VCaP (cell line): Measurements from ENCODE around the gene ZNF860.

ENCODE experiments used
- H3K27ac ChIP-seq: fragments of 450-650 bp; 2 replicates; pipeline ENCODE4 v1.5.1; 2017
- CTCF ChIP-seq: fragments of 450-650 bp; conservative IDR thresholded peaks from 2 replicates; pipeline ENCODE4 v1.5.1; 2017; ENCODE audit warnings: mild to moderate bottlenecking, moderate library complexity

Gene ZNF860

GRCh38 chr3:32022947-32023346 lies 41.4 kb downstream of the ZNF860 start:
- no peak for TF ChIP-seq CTCF
- no peak overlapping the region for H3K27ac ChIP-seq

GRCh38 chr3:32026593-32026992 lies 45.0 kb downstream of the ZNF860 start:
- no peak for TF ChIP-seq CTCF
- H3K27ac ChIP-seq: no peak overlapping the region

- no peak overlapping the region for H3K27ac ChIP-seq
- no peak for TF ChIP-seq CTCF
These were observed 56.4 kb downstream of the ZNF860 start for GRCh38 chr3:32037932-32038267.

- no peak for TF ChIP-seq CTCF
- no peak overlapping the region for H3K27ac ChIP-seq
These were observed 59.8 kb downstream of the ZNF860 start for GRCh38 chr3:32041316-32041715.
